ENCODE measurements around the gene NCF2. TPM values are rescaled to one million over a fixed set of nuclear protein-coding genes. Genes with fewer than 3 reads are reported as not detected.

NCF2 gene
- total and polyA plus RNA-seq, 4 donors, result 1.2 to 15.1 (median 7.5) TPM

- H3K36me3 ChIP-seq (ENCODE audit: control insufficient read depth in 4 of 4, insufficient read depth in 3 of 4, low read depth in 1 of 4, low read length in 3 of 4), result peaks cover 4 to 50% (median 36%) of the 10 kb centered on the region in 4 donors
- no peak overlapping the region for H3K27ac ChIP-seq (ENCODE audit: low read depth in 1 of 2, low read length in 2 of 2)
- H3K4me3 ChIP-seq (ENCODE audit: low read depth in 1 of 3, low read length in 3 of 3), result no peak overlapping the region
- no peak overlapping the region for H3K9ac ChIP-seq (ENCODE audit: low read depth in 1 of 2, low read length in 2 of 2)
- no peak for DNase-seq (ENCODE audit: low spot score)
- no peaks in the 10 kb centered on the region for H3K27me3 ChIP-seq (ENCODE audit: control insufficient read depth in 4 of 4, insufficient read depth in 4 of 4, low read length in 3 of 4)
- no peaks in the 10 kb centered on the region for H3K4me1 ChIP-seq (ENCODE audit: control insufficient read depth in 4 of 4, insufficient read depth in 4 of 4, low read length in 3 of 4)
- no peaks in the 10 kb centered on the region for H3K9me3 ChIP-seq (ENCODE audit: control insufficient read depth in 4 of 4, low read length in 3 of 4)
- 94% methylated on average over 7 of the region's 7 CpGs for WGBS
- TF ChIP-seq HNF4G (IDR thresholded peaks at IDR 0.05), result no peak
- no peak for TF ChIP-seq YY1 (IDR thresholded peaks at IDR 0.05)
- no peak for TF ChIP-seq TAF1 (conservative IDR thresholded peaks at IDR 0.05)
- TF ChIP-seq MAX (IDR thresholded peaks at IDR 0.05), result no peak
- TF ChIP-seq SP1 (IDR thresholded peaks at IDR 0.05), result no peak
- no peak for TF ChIP-seq GABPA (IDR thresholded peaks at IDR 0.05 in 1 of 2, conservative IDR thresholded peaks at IDR 0.05 in 1 of 2)
- no peak for TF ChIP-seq JUND (IDR thresholded peaks at IDR 0.05)
- no peak for TF ChIP-seq EGR1 (IDR thresholded peaks at IDR 0.05; ENCODE audit: low read depth in 2 of 2)
- TF ChIP-seq CTCF (IDR thresholded peaks at IDR 0.05; ENCODE audit: low read depth, low read length, missing input control), result no peak
- TF ChIP-seq RXRA (IDR thresholded peaks at IDR 0.05), result no peak
- TF ChIP-seq FOXA2 (IDR thresholded peaks at IDR 0.05), result no peak
- no peak for TF ChIP-seq ATF3 (IDR thresholded peaks at IDR 0.05)
- no peak for TF ChIP-seq REST (IDR thresholded peaks at IDR 0.05)
- no peak for TF ChIP-seq FOXA1 (IDR thresholded peaks at IDR 0.05)
- TF ChIP-seq ZBTB33 (IDR thresholded peaks at IDR 0.05), result no peak
- TF ChIP-seq HNF4A (conservative IDR thresholded peaks at IDR 0.05), result no peak
- TF ChIP-seq NR2F2 (IDR thresholded peaks at IDR 0.05), result no peak
- TF ChIP-seq RAD21 (IDR thresholded peaks at IDR 0.05), result no peak
Measured at GRCh38 chr1:183552441-183552840, 37.8 kb downstream of the NCF2 start.
